ENCODE measurements around the gene IFI30. TPM values are rescaled to one million over a fixed set of nuclear protein-coding genes. Genes with fewer than 3 reads are reported as not detected.

The IFI30 gene
- total and polyA plus RNA-seq, 2 donors (not counting 1 experiment from before 2014, with no cell fraction given) = 8.8 to 50.9 TPM

- Histone ChIP-seq H3K36me3 (ENCODE audit: control insufficient read depth, insufficient read depth, low read length) (peaks cover 11% of the 10 kb centered on the region), H3K27me3 (ENCODE audit: control insufficient read depth, insufficient read depth, low read length) (no peaks in the 10 kb centered on the region), H2AFZ (ENCODE audit: low read length) (no peak overlapping the region), H3K79me2 (ENCODE audit: control insufficient read depth, insufficient read depth, low read length) (no peaks in the 10 kb centered on the region), H3K27ac (ENCODE audit: insufficient read depth, low read length) (no peak overlapping the region), H3K4me3 (replicated peaks in 1 of 4; ENCODE audit: control extremely low read depth in 1 of 4, insufficient read depth in 1 of 4, low read depth in 3 of 4, low read length in 4 of 4) (no peak overlapping the region), H3K9me3 (ENCODE audit: control insufficient read depth, insufficient read depth, low read depth, low read length) (no peaks in the 10 kb centered on the region), H3K4me2 (ENCODE audit: extremely low read depth, insufficient read depth, low read length) (no peak overlapping the region), H3K9ac (ENCODE audit: insufficient read depth, low read length) (no peak overlapping the region), H3K4me1 (ENCODE audit: control insufficient read depth, extremely low read depth, insufficient read depth, low read length) (no peaks in the 10 kb centered on the region), H4K20me1 (ENCODE audit: control insufficient read depth, extremely low read depth, insufficient read depth, low read length) (no peaks in the 10 kb centered on the region)
- no peak for DNase-seq (ENCODE audit: low read depth in 2 of 2)
- TF ChIP-seq EZH2 (IDR thresholded peaks at IDR 0.05; ENCODE audit: low read length, missing control alignments) (no peak), CTCF (conservative IDR thresholded peaks at IDR 0.05 in 1 of 2, IDR thresholded peaks at IDR 0.05 in 1 of 2; ENCODE audit: low read depth in 1 of 2, low read length in 2 of 2) (no peak)
Observed at GRCh38 chr19:18145391-18145999, 28.1 kb upstream of the IFI30 start.

GRCh38 chr19:18147396-18147795 is 26.2 kb upstream of the IFI30 start:
- Histone ChIP-seq H4K20me1 (ENCODE audit: control insufficient read depth, extremely low read depth, insufficient read depth, low read length) (no peaks in the 10 kb centered on the region), H3K79me2 (ENCODE audit: control insufficient read depth, insufficient read depth, low read length) (no peaks in the 10 kb centered on the region), H3K36me3 (ENCODE audit: control insufficient read depth, insufficient read depth, low read length) (peaks cover 8% of the 10 kb centered on the region), H2AFZ (ENCODE audit: low read length) (no peak overlapping the region), H3K9me3 (ENCODE audit: control insufficient read depth, insufficient read depth, low read depth, low read length) (no peaks in the 10 kb centered on the region), H3K4me2 (ENCODE audit: extremely low read depth, insufficient read depth, low read length) (no peak overlapping the region), H3K9ac (ENCODE audit: insufficient read depth, low read length) (no peak overlapping the region), H3K4me3 (replicated peaks in 1 of 4; ENCODE audit: control extremely low read depth in 1 of 4, insufficient read depth in 1 of 4, low read depth in 3 of 4, low read length in 4 of 4) (no peak overlapping the region), H3K27ac (ENCODE audit: insufficient read depth, low read length) (no peak overlapping the region), H3K4me1 (ENCODE audit: control insufficient read depth, extremely low read depth, insufficient read depth, low read length) (peaks cover 7% of the 10 kb centered on the region), H3K27me3 (ENCODE audit: control insufficient read depth, insufficient read depth, low read length) (no peaks in the 10 kb centered on the region)
- no peak for TF ChIP-seq CTCF (conservative IDR thresholded peaks at IDR 0.05 in 1 of 2, IDR thresholded peaks at IDR 0.05 in 1 of 2; ENCODE audit: low read depth in 1 of 2, low read length in 2 of 2)
- TF ChIP-seq EZH2 (IDR thresholded peaks at IDR 0.05; ENCODE audit: low read length, missing control alignments) = no peak
- DNase-seq (ENCODE audit: low read depth in 2 of 2) = no peak

GRCh38 chr19:18149596-18149975 is 24.0 kb upstream of the IFI30 start:
- Histone ChIP-seq H3K27me3 (ENCODE audit: control insufficient read depth, insufficient read depth, low read length) (no peaks in the 10 kb centered on the region), H2AFZ (ENCODE audit: low read length) (no peak overlapping the region), H4K20me1 (ENCODE audit: control insufficient read depth, extremely low read depth, insufficient read depth, low read length) (no peaks in the 10 kb centered on the region), H3K9ac (ENCODE audit: insufficient read depth, low read length) (no peak overlapping the region), H3K4me3 (replicated peaks in 1 of 4; ENCODE audit: control extremely low read depth in 1 of 4, insufficient read depth in 1 of 4, low read depth in 3 of 4, low read length in 4 of 4) (no peak overlapping the region), H3K27ac (ENCODE audit: insufficient read depth, low read length) (no peak overlapping the region), H3K36me3 (ENCODE audit: control insufficient read depth, insufficient read depth, low read length) (peaks cover 5% of the 10 kb centered on the region), H3K4me2 (ENCODE audit: extremely low read depth, insufficient read depth, low read length) (no peak overlapping the region), H3K9me3 (ENCODE audit: control insufficient read depth, insufficient read depth, low read depth, low read length) (no peaks in the 10 kb centered on the region), H3K4me1 (ENCODE audit: control insufficient read depth, extremely low read depth, insufficient read depth, low read length) (peaks cover 11% of the 10 kb centered on the region), H3K79me2 (ENCODE audit: control insufficient read depth, insufficient read depth, low read length) (peaks cover 11% of the 10 kb centered on the region)
- TF ChIP-seq EZH2 (IDR thresholded peaks at IDR 0.05; ENCODE audit: low read length, missing control alignments) (no peak), CTCF (conservative IDR thresholded peaks at IDR 0.05 in 1 of 2, IDR thresholded peaks at IDR 0.05 in 1 of 2; ENCODE audit: low read depth in 1 of 2, low read length in 2 of 2) (no peak)
- DNase-seq (ENCODE audit: low read depth in 2 of 2) = no peak

All from fibroblast of lung (primary cell).